ENCODE results near the gene KSR1. TPM values are rescaled to one million over a fixed set of nuclear protein-coding genes. Genes with fewer than 3 reads are reported as not detected.
"Not testable (repeated sequence)": the region's sequence is repeated elsewhere in the genome, so short reads cannot be mapped to it uniquely, and the experiment has no call there.

KSR1 gene
- total RNA-seq, 1 donor from 2014 or later, result 90.2 TPM

- H3K79me2 ChIP-seq (ENCODE audit: insufficient read depth, low read length), result no peaks in the 10 kb centered on the region
- no peak overlapping the region for H3K4me3 ChIP-seq (ENCODE audit: insufficient read depth, low read depth, low read length)
- peaks cover 37% of the 10 kb centered on the region for H3K27me3 Mint-ChIP-seq (ENCODE audit: low read depth, unreplicated experiment)
- no peaks in the 10 kb centered on the region for H3K4me1 Mint-ChIP-seq (ENCODE audit: low read depth, unreplicated experiment)
- FAIRE-seq (no peak), DNase-seq (ENCODE audit: low read depth) (no peak)
- H3K27me3 ChIP-seq (ENCODE audit: insufficient read depth, low read length), result no peaks in the 10 kb centered on the region
- no peak overlapping the region for H3K27ac Mint-ChIP-seq (ENCODE audit: unreplicated experiment)
- H3K36me3 Mint-ChIP-seq (ENCODE audit: low read depth, unreplicated experiment), result no peaks in the 10 kb centered on the region
- H3K4me2 ChIP-seq (ENCODE audit: low read length), result no peak overlapping the region
- H2AFZ ChIP-seq (ENCODE audit: low read depth, low read length), result no peak overlapping the region
- no peaks in the 10 kb centered on the region for H4K20me1 ChIP-seq (ENCODE audit: insufficient read depth, low read length)
- H3K9ac ChIP-seq (ENCODE audit: low read length), result no peak overlapping the region
- no peaks in the 10 kb centered on the region for H3K9me3 ChIP-seq (ENCODE audit: insufficient read depth, low read depth, low read length)
- no peaks in the 10 kb centered on the region for H3K4me1 ChIP-seq (ENCODE audit: insufficient read depth, low read length)
- no peaks in the 10 kb centered on the region for H3K9me3 Mint-ChIP-seq (ENCODE audit: unreplicated experiment)
- no peak overlapping the region for H3K27ac ChIP-seq (ENCODE audit: low read depth, low read length)
- no peaks in the 10 kb centered on the region for H3K36me3 ChIP-seq (ENCODE audit: insufficient read depth, low read length)
- no peak overlapping the region for H3K4me3 Mint-ChIP-seq (ENCODE audit: unreplicated experiment)
- no peak for TF ChIP-seq CTCF (IDR thresholded peaks at IDR 0.05; ENCODE audit: insufficient read depth, low read depth, low read length)
- TF ChIP-seq EZH2 (IDR thresholded peaks at IDR 0.05; ENCODE audit: insufficient read depth, low read length), result no peak
These were observed 207.8 kb downstream of the KSR1 start for GRCh38 chr17:27663936-27664605.

- H3K27ac Mint-ChIP-seq (ENCODE audit: unreplicated experiment), result no peak overlapping the region
- H3K27ac ChIP-seq (ENCODE audit: low read depth, low read length), result no peak overlapping the region
- H3K27me3 ChIP-seq (ENCODE audit: insufficient read depth, low read length), result no peaks in the 10 kb centered on the region
- no peaks in the 10 kb centered on the region for H3K9me3 Mint-ChIP-seq (ENCODE audit: unreplicated experiment)
- H3K9ac ChIP-seq (ENCODE audit: low read length), result no peak overlapping the region
- H3K4me1 Mint-ChIP-seq (ENCODE audit: low read depth, unreplicated experiment), result no peaks in the 10 kb centered on the region
- no peaks in the 10 kb centered on the region for H4K20me1 ChIP-seq (ENCODE audit: insufficient read depth, low read length)
- no peaks in the 10 kb centered on the region for H3K79me2 ChIP-seq (ENCODE audit: insufficient read depth, low read length)
- no peaks in the 10 kb centered on the region for H3K36me3 Mint-ChIP-seq (ENCODE audit: low read depth, unreplicated experiment)
- no peaks in the 10 kb centered on the region for H3K9me3 ChIP-seq (ENCODE audit: insufficient read depth, low read depth, low read length)
- DNase-seq (ENCODE audit: low read depth) (no peak), FAIRE-seq (no peak)
- H2AFZ ChIP-seq (ENCODE audit: low read depth, low read length), result no peak overlapping the region
- H3K4me1 ChIP-seq (ENCODE audit: insufficient read depth, low read length), result no peaks in the 10 kb centered on the region
- H3K27me3 Mint-ChIP-seq (ENCODE audit: low read depth, unreplicated experiment), result peaks cover 38% of the 10 kb centered on the region
- H3K4me3 Mint-ChIP-seq (ENCODE audit: unreplicated experiment), result no peak overlapping the region
- H3K4me3 ChIP-seq (ENCODE audit: insufficient read depth, low read depth, low read length), result no peak overlapping the region
- no peaks in the 10 kb centered on the region for H3K36me3 ChIP-seq (ENCODE audit: insufficient read depth, low read length)
- H3K4me2 ChIP-seq (ENCODE audit: low read length), result no peak overlapping the region
- TF ChIP-seq CTCF (IDR thresholded peaks at IDR 0.05; ENCODE audit: insufficient read depth, low read depth, low read length), result no peak
- no peak for TF ChIP-seq EZH2 (IDR thresholded peaks at IDR 0.05; ENCODE audit: insufficient read depth, low read length)
These were observed 208.3 kb downstream of the KSR1 start for GRCh38 chr17:27664606-27664965.

- no peaks in the 10 kb centered on the region for H3K36me3 ChIP-seq (ENCODE audit: insufficient read depth, low read length)
- H3K27me3 ChIP-seq (ENCODE audit: insufficient read depth, low read length), result no peaks in the 10 kb centered on the region
- FAIRE-seq (no peak), DNase-seq (ENCODE audit: low read depth) (no peak)
- H3K4me1 Mint-ChIP-seq (ENCODE audit: low read depth, unreplicated experiment), result no peaks in the 10 kb centered on the region
- no peak overlapping the region for H2AFZ ChIP-seq (ENCODE audit: low read depth, low read length)
- no peaks in the 10 kb centered on the region for H3K36me3 Mint-ChIP-seq (ENCODE audit: low read depth, unreplicated experiment)
- H3K27me3 Mint-ChIP-seq (ENCODE audit: low read depth, unreplicated experiment), result peaks cover 45% of the 10 kb centered on the region
- H3K27ac Mint-ChIP-seq (ENCODE audit: unreplicated experiment), result no peak overlapping the region
- H3K79me2 ChIP-seq (ENCODE audit: insufficient read depth, low read length), result no peaks in the 10 kb centered on the region
- TF ChIP-seq EZH2 (IDR thresholded peaks at IDR 0.05; ENCODE audit: insufficient read depth, low read length), result no peak
- TF ChIP-seq CTCF (IDR thresholded peaks at IDR 0.05; ENCODE audit: insufficient read depth, low read depth, low read length), result no peak
- no peak overlapping the region for H3K9ac ChIP-seq (ENCODE audit: low read length)
- H3K4me3 ChIP-seq (ENCODE audit: insufficient read depth, low read depth, low read length), result no peak overlapping the region
- no peaks in the 10 kb centered on the region for H3K9me3 Mint-ChIP-seq (ENCODE audit: unreplicated experiment)
- no peaks in the 10 kb centered on the region for H4K20me1 ChIP-seq (ENCODE audit: insufficient read depth, low read length)
- no peak overlapping the region for H3K4me2 ChIP-seq (ENCODE audit: low read length)
- H3K27ac ChIP-seq (ENCODE audit: low read depth, low read length), result no peak overlapping the region
- no peaks in the 10 kb centered on the region for H3K9me3 ChIP-seq (ENCODE audit: insufficient read depth, low read depth, low read length)
- H3K4me1 ChIP-seq (ENCODE audit: insufficient read depth, low read length), result no peaks in the 10 kb centered on the region
- no peak overlapping the region for H3K4me3 Mint-ChIP-seq (ENCODE audit: unreplicated experiment)
These were observed 209.3 kb downstream of the KSR1 start for GRCh38 chr17:27665549-27665948.

- not testable (repeated sequence) for DNase-seq (ENCODE audit: low read depth); H3K9ac ChIP-seq (ENCODE audit: low read length); H4K20me1 ChIP-seq (ENCODE audit: insufficient read depth, low read length); H3K27ac Mint-ChIP-seq (ENCODE audit: unreplicated experiment); H3K36me3 Mint-ChIP-seq (ENCODE audit: low read depth, unreplicated experiment); H3K9me3 Mint-ChIP-seq (ENCODE audit: unreplicated experiment); H3K79me2 ChIP-seq (ENCODE audit: insufficient read depth, low read length); H3K4me1 Mint-ChIP-seq (ENCODE audit: low read depth, unreplicated experiment); H3K4me1 ChIP-seq (ENCODE audit: insufficient read depth, low read length); FAIRE-seq; H3K4me3 ChIP-seq (ENCODE audit: insufficient read depth, low read depth, low read length); H3K4me2 ChIP-seq (ENCODE audit: low read length); H2AFZ ChIP-seq (ENCODE audit: low read depth, low read length); H3K27me3 ChIP-seq (ENCODE audit: insufficient read depth, low read length); H3K4me3 Mint-ChIP-seq (ENCODE audit: unreplicated experiment); H3K27ac ChIP-seq (ENCODE audit: low read depth, low read length); H3K9me3 ChIP-seq (ENCODE audit: insufficient read depth, low read depth, low read length); H3K36me3 ChIP-seq (ENCODE audit: insufficient read depth, low read length)
- H3K27me3 Mint-ChIP-seq (ENCODE audit: low read depth, unreplicated experiment), result peaks cover 50% of the 10 kb centered on the region
These were observed 210.0 kb downstream of the KSR1 start for GRCh38 chr17:27666270-27666669.
